ENCODE results near the gene PFDN6. TPM values are rescaled to one million over a fixed set of nuclear protein-coding genes. Genes with fewer than 3 reads are reported as not detected.

The PFDN6 gene
- total and polyA plus RNA-seq, 2 of the 13 experiments (the other 11 are each of a cell fraction or from before 2014, with no cell fraction given): 75.5 to 87.0 TPM

DNA sequence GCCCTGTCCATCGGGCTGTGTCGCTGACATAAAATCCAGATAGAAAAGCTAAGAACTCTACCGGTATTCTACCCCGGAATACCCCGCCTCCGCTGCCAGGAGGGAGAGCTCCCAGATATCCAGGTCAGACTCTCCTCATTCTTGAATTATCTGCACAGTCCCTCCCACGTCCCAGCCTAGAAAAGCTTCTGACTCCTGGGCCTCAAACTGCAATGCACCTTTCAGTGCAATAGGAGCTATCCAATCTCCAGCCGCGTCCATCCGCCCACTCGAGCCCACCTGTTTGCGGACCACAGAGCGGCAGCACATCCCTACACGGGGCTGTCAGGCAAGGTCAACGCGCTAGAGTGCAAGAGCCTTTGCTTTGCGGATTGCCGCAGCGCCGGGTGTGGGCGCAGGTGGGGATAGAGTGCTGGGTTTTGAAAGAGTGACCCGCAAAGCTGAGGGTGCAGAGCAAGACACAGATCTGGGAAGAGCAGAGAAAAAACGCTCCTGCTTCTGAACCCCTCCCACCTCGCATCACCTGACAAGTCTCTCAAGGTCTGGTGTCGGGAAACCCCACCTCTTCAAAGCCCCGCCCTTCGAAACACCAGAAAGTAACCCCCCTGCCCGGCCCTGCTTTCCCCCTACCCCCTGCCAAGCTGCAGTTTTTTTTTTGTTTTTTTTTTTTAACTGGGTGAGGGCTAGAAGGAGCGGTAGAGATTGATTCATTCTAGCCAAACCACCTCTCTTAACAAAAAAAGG is 23.1 kb downstream of the PFDN6 start (continued):
- TF ChIP-seq ZNF878 (CRISPR knock-in tag; IDR thresholded peaks at IDR 0.05) (no peak), ZFP91 (CRISPR knock-in tag; IDR thresholded peaks at IDR 0.05; ENCODE audit: borderline replicate concordance) (peak; percentile 64), ZNF616 (CRISPR knock-in tag; IDR thresholded peaks at IDR 0.05; ENCODE audit: low read depth) (no peak), MTF2 (CRISPR knock-in tag; IDR thresholded peaks at IDR 0.05; ENCODE audit: borderline replicate concordance) (no peak), ZNF549 (CRISPR knock-in tag; IDR thresholded peaks at IDR 0.05) (no peak)

GRCh38 chr6:33313105-33313708 is 23.8 kb downstream of the PFDN6 start:
- intact Hi-C loops (cut with micrococcal nuclease; ENCODE audit: unreplicated experiment): loop anchor here (5.0 kb wide), 1 partner anchor 41 kb away; the partner anchor contains the start of genes RPS18 and VPS52
- in situ Hi-C loops (cut with HindIII; ENCODE audit: extremely low pct_ligation_motif_present, low pct_unique_long_range_greater_than_20kb): no loop called here
- 1% methylated on average over 33 of the region's 33 CpGs for WGBS (ENCODE audit: low lambda C conversion rate)
- Histone ChIP-seq H3K9ac (ENCODE audit: insufficient read depth, low read depth, low read length) (peak overlapping the region; percentile 92), H4K20me1 (ENCODE audit: insufficient read depth, low read length) (peaks cover 3% of the 10 kb centered on the region; the same call in 1 of the 2 replicates), H3K79me2 (ENCODE audit: insufficient read depth, low read length) (peaks cover 20% of the 10 kb centered on the region), H3K27me3 (ENCODE audit: control insufficient read depth in 1 of 2, insufficient read depth in 2 of 2, low read length in 2 of 2) (no peaks in the 10 kb centered on the region; a peak in 1 of 5 replicates), H3K27ac (ENCODE audit: extremely low read length, insufficient read depth, low read length) (peak overlapping the region; percentile 83), H2AFZ (ENCODE audit: low read length) (peak overlapping the region; percentile 38), H3K36me3 (replicated peaks in 1 of 2; ENCODE audit: control insufficient read depth in 1 of 2, insufficient read depth in 2 of 2, low read length in 2 of 2) (0 out of 5 replicates have a peak, but pooled peaks cover 0 to 2% of the 10 kb centered on the region in 2 experiments), H3K4me1 (ENCODE audit: insufficient read depth, low read length) (peaks cover 25% of the 10 kb centered on the region), H3K4me2 (ENCODE audit: low read depth, low read length) (peak overlapping the region; percentile 94), H3K4me3 (replicated peaks in 1 of 3; ENCODE audit: insufficient read depth in 1 of 3, low read depth in 2 of 3, low read length in 3 of 3) (peak overlapping the region; percentile 92 to 98 (median 98)), H3K9me3 (ENCODE audit: low read length) (no peaks in the 10 kb centered on the region)
- DNase-seq (ENCODE audit: low spot score) (no peak), ATAC-seq (peak; percentile 31), FAIRE-seq (no peak)
- POLR2A ChIA-PET: interaction anchor here (0.6 to 2.7 kb wide), 10 partner anchors 11 to 341 kb away, joined by 3 to 40 read pairs (median 9); partner anchors contain the start of genes CUTA, PFDN6, PHF1 and RGL2
- no TSS peak for BruUV-seq (replicated peaks)
- CTCF ChIA-PET (ENCODE audit: low intra/inter-chr PET ratio, low total read pairs): no interaction called here
- no peak for TF ChIP-seq HNF4G (IDR thresholded peaks at IDR 0.05; ENCODE audit: borderline replicate concordance, low read depth, low read length)
- TF ChIP-seq HNF4G (CRISPR knock-in tag; IDR thresholded peaks at IDR 0.05; ENCODE audit: borderline replicate concordance, low read depth): no peak
- peak; percentile 29; the same call in 1 of the 2 replicates for TF ChIP-seq RARA (CRISPR knock-in tag; IDR thresholded peaks at IDR 0.05)
- 0 out of 2 replicates have a peak, but pooled peaks have one; percentile 29 for TF ChIP-seq ZNF274 (CRISPR knock-in tag; IDR thresholded peaks at IDR 0.05)
- 0 out of 2 replicates have a peak, but pooled peaks have one; percentile 39 for TF ChIP-seq NFATC3 (CRISPR knock-in tag; IDR thresholded peaks at IDR 0.05)
- no peak for TF ChIP-seq AGO2 (optimal IDR thresholded peaks at IDR 0.05; ENCODE audit: low read depth, low read length)
- TF ChIP-seq ZNF333 (CRISPR knock-in tag; IDR thresholded peaks at IDR 0.05; ENCODE audit: borderline replicate concordance): peak; percentile 67; the same call in 1 of the 2 replicates
- no peak for TF ChIP-seq USF2 (IDR thresholded peaks at IDR 0.05; ENCODE audit: low read depth, low read length)
- 0 out of 2 replicates have a peak, but pooled peaks have one; percentile 19 for TF ChIP-seq USF2 (CRISPR knock-in tag; IDR thresholded peaks at IDR 0.05; ENCODE audit: borderline replicate concordance)
- TF ChIP-seq ZNF784 (CRISPR knock-in tag; IDR thresholded peaks at IDR 0.05; ENCODE audit: borderline replicate concordance): peak; percentile 79; the same call in 1 of the 2 replicates
- TF ChIP-seq FLYWCH1 (CRISPR knock-in tag; IDR thresholded peaks at IDR 0.05): peak; percentile 81; the same call in 1 of the 2 replicates
